GM23338 (cell line): Measurements from ENCODE around the gene SP140L.
"Not testable (repeated sequence)": the region's sequence is repeated elsewhere in the genome, so short reads cannot be mapped to it uniquely, and the experiment has no call there.

Source experiments
- JUNB ChIP-seq: IDR thresholded peaks from one replicate; pipeline ENCODE4 v1.6.1; 2016; ENCODE audit warnings: antibody characterized with exemption; ENCODE audit not compliant: unreplicated experiment
- TF ChIP-seq, protein P1 (sequence below): IDR thresholded peaks from 2 replicates; pipeline ENCODE4 v1.6.1; 2016; ENCODE audit warnings: antibody characterized with exemption
- TF ChIP-seq, protein P2 (sequence below), 2 experiments: fragments of 200-600 bp in 1 of 2; sonication (generic) in 1 of 2; conservative IDR thresholded peaks; 2 replicates each; pipeline versions ENCODE4 v1.5.1 to v1.6.1; 2016 to 2017; ENCODE audit warnings: antibody characterized with exemption in 2 of 2, low read depth in 2 of 2, mild to moderate bottlenecking in 2 of 2, moderate library complexity in 1 of 2

DNA sequence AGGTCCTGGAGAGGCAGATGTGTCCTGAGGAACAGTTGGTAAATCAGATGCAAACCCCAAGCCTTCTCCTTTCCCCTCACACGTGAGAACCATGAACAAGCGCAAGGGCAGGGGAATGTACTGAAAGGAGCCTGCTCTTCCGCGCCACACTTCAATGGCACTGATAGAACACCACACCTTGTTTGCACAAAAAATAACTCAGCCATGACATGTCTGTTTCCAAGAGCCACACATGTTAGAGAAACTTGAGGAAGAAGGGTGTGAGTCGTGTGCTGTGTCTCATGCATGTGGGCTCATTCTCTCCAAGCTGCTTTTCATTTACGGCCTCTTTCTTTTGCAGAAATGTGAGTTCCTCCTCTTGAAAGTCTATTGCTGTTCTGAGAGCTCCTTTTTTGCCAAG is 74.0 kb downstream of the SP140L start:
- TF ChIP-seq JUNB: not testable (repeated sequence)
- TF ChIP-seq, protein P1, sequence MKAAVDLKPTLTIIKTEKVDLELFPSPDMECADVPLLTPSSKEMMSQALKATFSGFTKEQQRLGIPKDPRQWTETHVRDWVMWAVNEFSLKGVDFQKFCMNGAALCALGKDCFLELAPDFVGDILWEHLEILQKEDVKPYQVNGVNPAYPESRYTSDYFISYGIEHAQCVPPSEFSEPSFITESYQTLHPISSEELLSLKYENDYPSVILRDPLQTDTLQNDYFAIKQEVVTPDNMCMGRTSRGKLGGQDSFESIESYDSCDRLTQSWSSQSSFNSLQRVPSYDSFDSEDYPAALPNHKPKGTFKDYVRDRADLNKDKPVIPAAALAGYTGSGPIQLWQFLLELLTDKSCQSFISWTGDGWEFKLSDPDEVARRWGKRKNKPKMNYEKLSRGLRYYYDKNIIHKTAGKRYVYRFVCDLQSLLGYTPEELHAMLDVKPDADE: not testable (repeated sequence)
- TF ChIP-seq, protein P2, sequence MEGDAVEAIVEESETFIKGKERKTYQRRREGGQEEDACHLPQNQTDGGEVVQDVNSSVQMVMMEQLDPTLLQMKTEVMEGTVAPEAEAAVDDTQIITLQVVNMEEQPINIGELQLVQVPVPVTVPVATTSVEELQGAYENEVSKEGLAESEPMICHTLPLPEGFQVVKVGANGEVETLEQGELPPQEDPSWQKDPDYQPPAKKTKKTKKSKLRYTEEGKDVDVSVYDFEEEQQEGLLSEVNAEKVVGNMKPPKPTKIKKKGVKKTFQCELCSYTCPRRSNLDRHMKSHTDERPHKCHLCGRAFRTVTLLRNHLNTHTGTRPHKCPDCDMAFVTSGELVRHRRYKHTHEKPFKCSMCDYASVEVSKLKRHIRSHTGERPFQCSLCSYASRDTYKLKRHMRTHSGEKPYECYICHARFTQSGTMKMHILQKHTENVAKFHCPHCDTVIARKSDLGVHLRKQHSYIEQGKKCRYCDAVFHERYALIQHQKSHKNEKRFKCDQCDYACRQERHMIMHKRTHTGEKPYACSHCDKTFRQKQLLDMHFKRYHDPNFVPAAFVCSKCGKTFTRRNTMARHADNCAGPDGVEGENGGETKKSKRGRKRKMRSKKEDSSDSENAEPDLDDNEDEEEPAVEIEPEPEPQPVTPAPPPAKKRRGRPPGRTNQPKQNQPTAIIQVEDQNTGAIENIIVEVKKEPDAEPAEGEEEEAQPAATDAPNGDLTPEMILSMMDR (conservative IDR thresholded peaks at IDR 0.05; ENCODE audit: low read depth in 2 of 2): not testable (repeated sequence)
